Putamen (tissue), 1 donor: ENCODE data around the gene PPP2R2C.

Experiments used
- DNase-seq: peaks from one replicate; pipeline ENCODE4 v3.0.0-alpha.2; 2016; ENCODE audit warnings: low spot score

PPP2R2C gene

GRCh38 chr4:6469144-6469543 lies 3.3 kb downstream of the PPP2R2C start:
- no peak for DNase-seq

GRCh38 chr4:6468376-6468775 lies 4.0 kb downstream of the PPP2R2C start:
- no peak for DNase-seq

GRCh38 chr4:6467600-6467999 lies 4.8 kb downstream of the PPP2R2C start:
- no peak for DNase-seq

- no peak for DNase-seq
Observed at GRCh38 chr4:6466756-6467381, 5.5 kb downstream of the PPP2R2C start.

DNA sequence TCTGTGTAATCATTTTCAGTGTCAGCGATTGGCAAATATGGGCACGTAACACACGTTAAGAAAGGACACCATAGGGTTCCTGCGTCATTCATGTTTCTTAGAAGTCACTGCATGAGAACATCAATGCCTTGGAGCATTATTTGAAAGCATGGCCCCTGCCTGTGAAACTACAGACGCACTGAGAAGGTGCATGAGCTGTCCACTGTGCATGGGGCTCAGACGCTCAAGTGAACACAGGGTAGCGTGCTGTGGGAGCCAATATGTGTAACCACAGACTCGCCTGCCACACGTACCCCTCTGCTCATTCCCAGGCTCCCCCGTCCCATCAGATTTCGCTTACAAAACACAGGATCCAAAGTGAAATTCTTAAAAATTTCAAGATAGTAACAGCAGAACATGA lies 6.5 kb downstream of the PPP2R2C start:
- no peak for DNase-seq

- no peak for DNase-seq
Observed at GRCh38 chr4:6464842-6465588, 7.4 kb downstream of the PPP2R2C start.

DNA sequence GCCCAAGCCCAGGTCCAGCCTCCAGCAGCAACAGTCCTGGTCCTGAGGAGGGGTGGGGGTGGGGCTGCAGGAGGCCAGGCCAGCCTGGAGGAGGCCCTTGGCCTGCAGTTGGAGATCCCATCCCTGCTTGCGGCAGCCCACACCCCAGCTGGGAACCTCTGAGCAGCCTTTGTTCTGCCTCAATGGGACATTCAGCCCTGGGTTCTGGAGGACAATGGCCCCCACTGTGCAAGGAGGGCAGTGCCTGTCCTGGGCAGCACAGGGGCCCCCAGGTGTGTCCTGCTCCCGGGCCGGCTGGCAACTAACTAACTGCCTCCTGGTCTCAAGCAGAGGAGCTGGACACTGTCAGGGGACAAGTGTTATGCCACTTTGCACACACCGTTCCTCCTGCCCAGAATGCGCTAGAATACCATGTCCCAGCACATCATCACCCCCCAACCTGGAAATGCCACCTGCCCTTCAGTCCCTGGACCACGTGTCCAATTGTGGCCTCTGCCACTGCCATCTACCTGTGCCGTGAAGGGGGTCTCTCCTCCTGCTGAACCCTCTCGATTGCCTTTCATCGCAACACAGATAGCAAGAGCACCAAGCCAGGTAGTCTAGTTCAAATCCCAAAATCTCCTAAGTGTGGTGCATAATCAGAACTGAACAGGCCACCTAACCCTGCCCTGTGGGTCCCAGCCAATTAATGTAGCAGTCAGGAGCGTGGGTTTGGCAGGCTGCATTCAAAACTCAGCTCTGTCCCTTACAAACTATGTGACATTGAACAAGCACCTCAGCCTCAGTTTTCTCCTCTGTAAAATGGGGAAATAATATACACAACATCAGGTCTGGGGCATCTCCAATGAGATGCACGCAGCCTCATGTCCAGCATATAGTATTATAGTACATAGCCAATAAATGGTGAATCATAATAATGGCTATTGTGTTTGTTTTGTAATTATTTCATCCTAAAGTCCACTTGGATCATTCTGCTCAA lies 8.8 kb downstream of the PPP2R2C start:
- peak; percentile 92 for DNase-seq

GRCh38 chr4:6461301-6462165 lies 10.9 kb downstream of the PPP2R2C start:
- DNase-seq = no peak

DNA sequence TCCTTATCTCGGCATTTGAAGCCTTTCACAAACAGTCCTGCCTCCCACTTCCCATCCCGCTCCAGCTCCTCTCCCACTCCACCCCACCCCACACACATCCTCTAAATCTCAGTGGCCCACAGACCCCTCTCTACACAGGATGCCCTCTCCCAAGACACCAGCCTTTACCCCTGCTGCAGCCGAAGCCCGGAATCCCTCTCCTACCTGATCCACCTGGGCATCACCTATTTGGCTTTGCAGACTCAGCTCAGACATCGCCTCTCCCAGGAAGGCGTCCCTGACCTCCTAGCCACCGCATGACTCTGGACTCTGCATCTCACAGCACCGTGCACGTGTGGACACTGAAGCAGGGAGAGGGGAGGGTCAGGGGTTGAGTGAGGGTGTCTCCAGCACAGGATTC lies 11.5 kb downstream of the PPP2R2C start:
- no peak for DNase-seq

DNA sequence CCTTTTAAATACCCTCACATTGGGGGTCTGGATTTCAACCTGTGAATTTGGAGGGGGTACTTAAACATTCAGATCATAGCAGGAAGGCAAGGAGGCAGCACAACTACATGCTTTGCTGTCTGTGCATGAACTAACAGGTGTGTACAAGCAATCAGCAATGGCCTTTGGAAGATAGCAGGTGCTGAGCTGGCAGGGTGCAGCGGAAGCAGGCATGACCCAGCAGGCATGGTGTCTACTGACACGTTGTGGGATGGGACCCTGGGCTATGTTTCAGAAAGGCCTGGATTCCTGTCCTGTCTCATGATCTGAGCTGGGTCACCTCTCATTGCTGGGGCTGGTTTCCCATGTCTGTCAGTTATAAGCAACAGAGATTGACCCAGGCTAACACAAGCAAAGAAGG lies 13.9 kb downstream of the PPP2R2C start:
- DNase-seq = no peak

DNA sequence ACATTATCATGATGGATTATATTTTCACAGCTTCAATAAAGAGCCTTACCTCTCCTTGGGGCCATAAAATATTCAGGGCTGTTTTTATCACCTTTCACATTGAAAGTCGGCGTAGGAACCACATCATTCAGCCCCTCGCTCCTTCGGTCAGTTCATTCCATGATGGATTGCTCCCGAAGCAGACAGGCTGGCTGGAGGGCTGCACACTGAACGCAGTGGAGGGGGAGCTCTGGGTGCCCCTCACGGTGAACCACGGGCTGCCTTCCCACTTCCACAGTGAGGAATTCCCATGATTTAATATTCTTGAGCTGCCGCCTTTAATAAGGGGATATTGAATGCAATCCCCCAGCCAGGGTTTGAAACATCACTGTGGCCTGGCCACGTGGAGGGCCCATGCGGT lies 16.0 kb downstream of the PPP2R2C start:
- no peak for DNase-seq

GRCh38 chr4:6454112-6454910 lies 18.1 kb downstream of the PPP2R2C start:
- DNase-seq = no peak

DNA sequence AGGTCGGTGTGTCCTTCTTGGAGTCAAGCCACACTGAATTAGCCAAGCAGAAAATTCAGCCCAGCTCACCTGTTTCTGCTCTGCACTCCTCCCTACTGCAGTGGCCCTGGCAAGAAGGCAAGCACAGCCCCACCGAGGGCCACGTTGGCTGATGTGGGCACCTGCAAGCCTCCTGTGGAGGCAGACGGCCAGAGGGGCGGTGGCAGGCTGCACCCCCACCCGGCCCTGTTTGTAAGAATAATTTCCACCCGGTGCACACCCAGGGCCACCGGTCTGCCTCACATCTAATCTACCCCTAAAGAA lies 18.8 kb downstream of the PPP2R2C start:
- DNase-seq = no peak

GRCh38 chr4:6452897-6453687 lies 19.3 kb downstream of the PPP2R2C start:
- DNase-seq = no peak

GRCh38 chr4:6452116-6452896 lies 20.1 kb downstream of the PPP2R2C start:
- DNase-seq = no peak

DNA sequence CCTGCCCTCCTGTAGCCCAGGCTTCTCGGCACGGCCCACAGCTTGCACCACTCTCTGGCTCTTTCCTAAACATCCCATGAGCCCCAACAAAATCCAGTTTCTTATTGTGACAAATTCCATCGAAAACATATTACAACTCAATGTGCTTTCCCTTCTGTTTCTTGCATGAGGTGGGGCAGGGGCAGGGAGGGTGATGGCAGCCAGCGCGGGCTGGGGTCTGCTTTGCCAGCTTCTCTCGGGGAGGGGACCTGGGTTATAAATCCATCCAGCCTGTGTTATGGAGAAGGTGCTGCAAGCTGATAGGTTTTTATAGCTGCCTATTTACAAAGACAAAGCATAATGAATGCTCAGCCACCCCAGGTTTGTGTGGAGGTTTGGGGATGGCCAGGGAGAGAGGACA lies 21.1 kb downstream of the PPP2R2C start:
- DNase-seq = no peak

GRCh38 chr4:6450709-6451108 lies 21.7 kb downstream of the PPP2R2C start:
- DNase-seq = no peak

- no peak for DNase-seq
Observed at GRCh38 chr4:6449746-6450369, 22.6 kb downstream of the PPP2R2C start.

DNA sequence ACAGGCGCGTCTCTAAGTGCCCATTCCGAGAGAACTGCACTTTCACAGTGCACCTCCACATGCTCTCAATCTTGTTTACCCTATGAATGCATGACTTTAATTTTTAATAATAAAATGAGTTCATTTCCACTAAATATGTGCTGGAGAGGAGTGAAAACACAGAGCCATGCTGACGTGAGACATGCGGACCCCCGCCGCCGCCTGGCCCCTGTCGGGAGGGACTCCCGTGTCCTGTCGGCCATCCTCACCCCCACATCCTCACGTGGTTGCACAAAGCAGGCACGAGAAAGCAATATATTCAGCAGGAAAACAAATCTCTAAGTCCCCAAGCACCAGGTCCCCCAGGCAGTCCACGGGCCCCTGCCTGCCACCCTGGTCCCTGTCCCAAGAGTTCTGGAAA lies 23.1 kb downstream of the PPP2R2C start:
- no peak for DNase-seq
